ENCODE results near the gene PLEKHG2.

The PLEKHG2 gene

GRCh38 chr19:39407660-39408391 lies 4.6 kb upstream of the PLEKHG2 start:
- DNase-seq, result peak; percentile 56

GRCh38 chr19:39408392-39409207 lies 3.9 kb upstream of the PLEKHG2 start:
- DNase-seq, result peak; percentile 29

- DNase-seq, result peak; percentile 88
Observed at GRCh38 chr19:39409208-39410016, 3.1 kb upstream of the PLEKHG2 start.

- DNase-seq, result peak; percentile 73
Observed at GRCh38 chr19:39410017-39410830, 2.2 kb upstream of the PLEKHG2 start.

- no peak for DNase-seq
Observed at GRCh38 chr19:39410831-39411080, 1.7 kb upstream of the PLEKHG2 start.

GRCh38 chr19:39411081-39411831 lies 1.2 kb upstream of the PLEKHG2 start:
- peak; percentile 50 for DNase-seq

GRCh38 chr19:39411832-39412099 lies 703 bp upstream of the PLEKHG2 start:
- DNase-seq, result peak; percentile 85

GRCh38 chr19:39412867-39413271 lies 400 bp downstream of the PLEKHG2 start:
- DNase-seq, result no peak

GRCh38 chr19:39413272-39413910 lies 922 bp downstream of the PLEKHG2 start:
- no peak for DNase-seq

- DNase-seq, result no peak
Observed at GRCh38 chr19:39413911-39414608, 1.6 kb downstream of the PLEKHG2 start.

GRCh38 chr19:39415111-39416046 lies 2.9 kb downstream of the PLEKHG2 start:
- no peak for DNase-seq

- DNase-seq, result no peak
Observed at GRCh38 chr19:39416152-39417120, 4.0 kb downstream of the PLEKHG2 start.

GRCh38 chr19:39417463-39418181 lies 5.2 kb downstream of the PLEKHG2 start:
- no peak for DNase-seq

GRCh38 chr19:39419003-39419402 lies 6.5 kb downstream of the PLEKHG2 start:
- DNase-seq, result no peak

- DNase-seq, result no peak
Observed at GRCh38 chr19:39420769-39421168, 8.3 kb downstream of the PLEKHG2 start.

- DNase-seq, result no peak
Observed at GRCh38 chr19:39422020-39422419, 9.6 kb downstream of the PLEKHG2 start.

- no peak for DNase-seq
Observed at GRCh38 chr19:39423258-39424086, 11.0 kb downstream of the PLEKHG2 start.

All from activated CD4-positive, alpha-beta T cell treated with anti-CD3 and anti-CD28 coated beads for 1 hour (primary cell).